H9 (cell line): ENCODE measurements around the gene ABCC11. TPM values are rescaled to one million over a fixed set of nuclear protein-coding genes. Genes with fewer than 3 reads are reported as not detected.

ENCODE experiments used
- DNase-seq: peaks from one replicate; pipeline ENCODE4 v3.0.0-alpha.2; 2017
- H2AFZ ChIP-seq: one replicate; pipeline ENCODE4 v1.6.1; 2013; ENCODE audit warnings: mild to moderate bottlenecking, low read length, control low read depth, moderate library complexity
- H2AK5ac ChIP-seq: 2 replicates; pipeline ENCODE4 v1.6.1; 2013; ENCODE audit warnings: low read length, control low read depth, mixed read lengths; ENCODE audit not compliant: insufficient read length
- H2BK120ac ChIP-seq: one replicate; pipeline ENCODE4 v1.6.1; 2013; ENCODE audit warnings: low read depth, mild to moderate bottlenecking, low read length, control low read depth, inconsistent platforms; ENCODE audit not compliant: poor library complexity, severe bottlenecking
- H2BK12ac ChIP-seq: 2 replicates; pipeline ENCODE4 v1.6.1; 2013; ENCODE audit warnings: low read length, control low read depth, mixed read lengths, low read depth; ENCODE audit not compliant: insufficient read length
- H2BK15ac ChIP-seq: 2 replicates; pipeline ENCODE4 v1.6.1; 2013; ENCODE audit warnings: low read depth, low read length, control low read depth
- H2BK20ac ChIP-seq: one replicate; pipeline ENCODE4 v1.6.1; 2013; ENCODE audit warnings: low read depth, mild to moderate bottlenecking, low read length, control low read depth, inconsistent platforms; ENCODE audit not compliant: poor library complexity, severe bottlenecking
- H2BK5ac ChIP-seq: 2 replicates; pipeline ENCODE4 v1.6.1; 2013; ENCODE audit warnings: low read length, control low read depth, mixed read lengths; ENCODE audit not compliant: insufficient read length
- H3K14ac ChIP-seq: 2 replicates; pipeline ENCODE4 v1.6.1; 2013; ENCODE audit warnings: low read length, control low read depth; ENCODE audit not compliant: insufficient read depth
- H3K18ac ChIP-seq: 2 replicates; pipeline ENCODE4 v1.6.1; 2013; ENCODE audit warnings: low read depth, mild to moderate bottlenecking, mixed read lengths, low read length, control low read depth; ENCODE audit not compliant: insufficient read length
- H3K23ac ChIP-seq: 2 replicates; pipeline ENCODE4 v1.6.1; 2013; ENCODE audit warnings: low read length, control low read depth, mixed read lengths, low read depth; ENCODE audit not compliant: insufficient read length
- H3K23me2 ChIP-seq: 2 replicates; pipeline ENCODE4 v1.6.1; 2013; ENCODE audit warnings: low read depth, mild to moderate bottlenecking, mixed read lengths, low read length, control low read depth; ENCODE audit not compliant: insufficient read length, poor library complexity, severe bottlenecking
- H3K27ac ChIP-seq: 2 replicates; pipeline ENCODE4 v1.5.1; 2013; ENCODE audit warnings: low read length, control low read depth, mixed read lengths, low read depth; ENCODE audit not compliant: insufficient read length
- H3K27me3 ChIP-seq: 2 replicates; pipeline ENCODE4 v1.6.1; 2013; ENCODE audit warnings: low read length, control low read depth, inconsistent platforms; ENCODE audit not compliant: insufficient read depth
- H3K4ac ChIP-seq: 2 replicates; pipeline ENCODE4 v1.6.1; 2013; ENCODE audit warnings: low read depth, mild to moderate bottlenecking, control low read depth, inconsistent platforms, low read length, moderate library complexity
- H3K4me1 ChIP-seq: 2 replicates; pipeline ENCODE4 v1.6.1; 2013; ENCODE audit warnings: low read length, control low read depth, inconsistent platforms; ENCODE audit not compliant: insufficient read depth
- H3K4me2 ChIP-seq: 2 replicates; pipeline ENCODE4 v1.6.1; 2013; ENCODE audit warnings: low read length, control low read depth, mixed read lengths; ENCODE audit not compliant: insufficient read length, insufficient read depth
- H3K56ac ChIP-seq: 2 replicates; pipeline ENCODE4 v1.6.1; 2013; ENCODE audit warnings: low read depth, mild to moderate bottlenecking, mixed read lengths, low read length, control low read depth; ENCODE audit not compliant: insufficient read length
- H3K79me1 ChIP-seq: 2 replicates; pipeline ENCODE4 v1.6.1; 2013; ENCODE audit warnings: low read depth, mild to moderate bottlenecking, moderate library complexity, low read length, control low read depth, inconsistent platforms; ENCODE audit not compliant: insufficient read depth, poor library complexity, severe bottlenecking
- H3K79me2 ChIP-seq: 2 replicates; pipeline ENCODE4 v1.6.1; 2013; ENCODE audit warnings: low read length, control low read depth, inconsistent platforms; ENCODE audit not compliant: insufficient read depth
- H3K9ac ChIP-seq: 2 replicates; pipeline ENCODE4 v1.6.1; 2013; ENCODE audit warnings: low read length, control low read depth, mixed read lengths; ENCODE audit not compliant: insufficient read length; ENCODE audit errors: extremely low read depth
- H3K9me3 ChIP-seq: one replicate; pipeline ENCODE4 v1.6.1; 2013; ENCODE audit warnings: low read depth, low read length, inconsistent platforms; ENCODE audit not compliant: control insufficient read depth
- H3T11ph ChIP-seq: one replicate; pipeline ENCODE4 v1.6.1; 2013; ENCODE audit warnings: mild to moderate bottlenecking, low read length, control low read depth, inconsistent platforms
- H4K20me1 ChIP-seq: one replicate; pipeline ENCODE4 v1.6.1; 2013; ENCODE audit not compliant: control insufficient read depth, insufficient read length, insufficient read depth
- H4K5ac ChIP-seq: 2 replicates; pipeline ENCODE4 v1.6.1; 2013; ENCODE audit warnings: low read depth, mild to moderate bottlenecking, mixed read lengths, low read length, control low read depth; ENCODE audit not compliant: insufficient read length
- H4K8ac ChIP-seq: replicated peaks from 2 replicates; pipeline ENCODE4 v1.6.1; 2013; ENCODE audit warnings: low read length, control low read depth, mixed read lengths, low read depth; ENCODE audit not compliant: insufficient read length
- H4K91ac ChIP-seq: 2 replicates; pipeline ENCODE4 v1.6.1; 2013; ENCODE audit warnings: low read depth, mild to moderate bottlenecking, moderate library complexity, mixed read lengths, low read length, control low read depth; ENCODE audit not compliant: insufficient read length
- H3K27ac Mint-ChIP-seq, 3 experiments: 2 replicates in 2 of 3; 3 replicates in 1 of 3; pipeline ENCODE4 v1.8.0; 2020 to 2021; ENCODE audit warnings: mixed read lengths in 3 of 3, mild to moderate bottlenecking in 1 of 3, moderate library complexity in 1 of 3
- H3K27me3 Mint-ChIP-seq: 2 replicates; pipeline ENCODE4 v1.8.0; 2021; ENCODE audit warnings: low read depth, mild to moderate bottlenecking, moderate library complexity, mixed read lengths
- H3K36me3 Mint-ChIP-seq, 3 experiments: 2 replicates in 2 of 3; 3 replicates in 1 of 3; pipeline ENCODE4 v1.8.0; 2020 to 2021; ENCODE audit warnings: low read depth in 3 of 3, mixed read lengths in 3 of 3; ENCODE audit not compliant: insufficient read depth in 1 of 3
- H3K4me1 Mint-ChIP-seq, 2 experiments: 2 replicates each; pipeline ENCODE4 v1.8.0; 2020; ENCODE audit warnings: mixed read lengths in 2 of 2
- H3K4me3 Mint-ChIP-seq, 2 experiments: 2 replicates in 1 of 2; 3 replicates in 1 of 2; pipeline ENCODE4 v1.8.0; 2020 to 2021; ENCODE audit warnings: mild to moderate bottlenecking in 2 of 2, mixed read lengths in 2 of 2, moderate library complexity in 1 of 2
- H3K9me3 Mint-ChIP-seq, 2 experiments: 2 replicates in 1 of 2; 3 replicates in 1 of 2; pipeline ENCODE4 v1.8.0; 2020; ENCODE audit warnings: mild to moderate bottlenecking in 2 of 2, mixed read lengths in 2 of 2, moderate library complexity in 1 of 2
- CTCF ChIP-seq: fragments of 200-600 bp; sonication (generic); conservative IDR thresholded peaks from 3 replicates; pipeline ENCODE4 v1.8.0; 2021; ENCODE audit warnings: antibody characterized with exemption, mild to moderate bottlenecking
- WGBS: extraction: QIAGEN DNeasy Blood & Tissue Kit; methylation state at CpG from one replicate; pipeline ENCODE4 v1.1.7; 2013; ENCODE audit warnings: missing lambda C conversion rate, low lambda C conversion rate, mixed read lengths; ENCODE audit not compliant: insufficient read length; ENCODE audit errors: extremely low coverage; 5-methylcytosine and 5-hydroxymethylcytosine counted together
- total RNA-seq: library from RNA; stranded (reverse); gene quantifications from 2 replicates; pipeline ENCODE4 v1.2.1, GENCODE V29; 2021

The ABCC11 gene
- total RNA-seq, 1 experiment from 2014 or later: 0.33 TPM

DNA sequence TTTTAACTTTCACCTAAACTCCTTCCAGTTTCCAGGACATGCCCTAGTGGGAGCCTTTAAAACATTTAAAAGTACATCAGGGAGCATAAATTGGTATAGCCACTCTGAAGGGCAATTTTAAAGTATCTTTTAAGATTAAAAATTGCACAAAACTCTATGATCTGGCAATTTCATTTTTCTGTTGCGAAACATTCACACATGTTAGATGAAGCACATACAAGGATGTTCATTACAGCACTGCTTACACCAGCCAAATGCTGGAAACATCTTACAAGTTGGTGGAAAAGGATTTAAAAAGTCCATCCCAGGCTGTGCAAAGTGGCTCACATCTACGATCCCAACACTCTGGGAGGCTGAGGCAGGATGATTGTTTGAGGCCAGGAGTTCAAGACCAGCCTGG lies 29.6 kb downstream of the ABCC11 start:
- H3K4ac ChIP-seq: no peak overlapping the region
- H3K79me2 ChIP-seq: no peaks in the 10 kb centered on the region
- Mint-ChIP-seq H3K36me3 (no peaks in the 10 kb centered on the region), H3K4me3 (no peak overlapping the region), H3K9me3 (no peaks in the 10 kb centered on the region), H3K4me1 (peaks cover 3 to 6% of the 10 kb centered on the region in 2 experiments; a peak in 2 of 4 replicates), H3K27me3 (no peaks in the 10 kb centered on the region; the same call in 1 of the 2 replicates), H3K27ac (no peak overlapping the region)
- H3K27me3 ChIP-seq: no peaks in the 10 kb centered on the region
- H3K9ac ChIP-seq: no peak overlapping the region
- no peak overlapping the region for H4K5ac ChIP-seq
- H2AFZ ChIP-seq: no peak overlapping the region
- no peak overlapping the region for H2BK20ac ChIP-seq
- no peak for DNase-seq
- no peak overlapping the region for H4K8ac ChIP-seq
- no peak overlapping the region for H2BK120ac ChIP-seq
- H4K91ac ChIP-seq: no peak overlapping the region
- H3K4me2 ChIP-seq: no peak overlapping the region
- no peak for TF ChIP-seq CTCF
- no peaks in the 10 kb centered on the region for H3K4me1 ChIP-seq
- H3K79me1 ChIP-seq: no peaks in the 10 kb centered on the region
- no peaks in the 10 kb centered on the region for H3K23me2 ChIP-seq
- no peaks in the 10 kb centered on the region for H3K9me3 ChIP-seq
- H2BK15ac ChIP-seq: no peak overlapping the region
- no CpG with 5 or more reads among the region's 2 CpGs for WGBS
- H4K20me1 ChIP-seq: no peaks in the 10 kb centered on the region
- H3K14ac ChIP-seq: no peak overlapping the region
- no peak overlapping the region for H3T11ph ChIP-seq
- H3K18ac ChIP-seq: no peak overlapping the region
- H3K56ac ChIP-seq: no peak overlapping the region
- no peak overlapping the region for H2BK5ac ChIP-seq
- no peak overlapping the region for H3K27ac ChIP-seq
- no peak overlapping the region for H2AK5ac ChIP-seq
- no peak overlapping the region for H2BK12ac ChIP-seq
- H3K23ac ChIP-seq: no peak overlapping the region
